Renal pelvis (tissue), 4 donors: ENCODE results near the gene LY86. TPM values are rescaled to one million over a fixed set of nuclear protein-coding genes. Genes with fewer than 3 reads are reported as not detected.

Experiments used
- DNase-seq: peaks from one replicate; pipeline ENCODE4 v3.0.0-alpha.2; 2013
- polyA plus RNA-seq, 3 donors: library from polyadenylated mRNA; unstranded; fragments of 120-200 nt; gene quantifications; one replicate each; pipeline ENCODE4 v1.2.1, GENCODE V29; 2013; ENCODE audit not compliant: insufficient read length in 3 of 3

LY86 gene
- polyA plus RNA-seq, 3 donors: 0.95 to 1.6 (median 1.1) TPM

DNA sequence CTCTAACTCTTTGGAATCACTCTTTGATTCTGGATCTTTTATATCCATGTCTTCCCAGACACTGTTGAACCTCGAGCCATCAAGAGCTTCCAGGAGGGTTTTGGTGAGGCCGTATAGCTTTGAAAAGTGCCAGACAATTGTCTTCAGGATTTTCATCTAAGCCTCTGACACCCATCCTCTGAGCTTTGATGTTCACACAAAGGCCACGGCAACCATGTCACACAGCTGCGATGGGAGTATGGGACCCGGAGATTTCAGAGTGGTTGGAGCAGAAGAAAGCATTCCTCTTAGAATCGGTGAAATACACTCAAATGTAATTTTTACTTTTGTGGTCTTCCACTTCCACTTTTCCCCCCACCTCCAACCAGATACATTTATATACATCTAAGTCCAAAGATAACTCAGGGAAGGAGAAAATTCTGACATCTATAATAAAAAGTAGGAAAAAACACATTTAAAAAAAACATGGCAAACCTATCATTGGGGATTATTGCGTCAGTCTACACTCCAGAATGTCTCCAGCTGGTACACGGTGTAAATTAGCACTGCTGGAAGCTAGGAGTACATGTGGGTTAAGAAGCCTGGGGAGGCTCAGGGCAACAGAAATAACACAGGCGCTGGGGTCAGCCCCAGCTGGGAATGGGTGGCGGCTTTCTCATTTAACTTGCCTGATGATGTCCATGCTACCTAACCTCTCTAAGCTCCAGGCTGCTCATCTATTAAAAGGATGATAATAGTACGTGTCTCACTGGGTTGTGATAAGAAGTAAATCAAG, 92.7 kb downstream of the LY86 start:
- no peak for DNase-seq

DNA sequence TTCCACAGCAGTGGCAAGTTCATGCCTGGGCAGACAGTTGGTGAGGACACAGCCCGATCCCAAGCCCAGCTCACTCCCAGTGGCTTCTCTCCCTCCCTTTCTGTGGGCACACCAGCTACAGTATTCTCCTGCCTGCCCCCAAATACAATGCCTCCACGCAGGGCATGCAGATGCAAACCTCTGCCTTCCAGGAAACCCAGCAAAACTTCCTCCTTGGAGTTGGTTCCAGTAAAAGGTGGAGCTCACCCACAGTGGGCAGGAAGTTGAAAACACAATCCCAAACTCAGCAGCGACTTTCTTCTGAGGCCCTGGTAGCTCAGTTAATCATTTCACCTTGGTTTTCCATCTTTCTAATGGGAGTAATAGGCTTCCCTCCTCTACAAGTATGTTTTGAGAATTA, 93.7 kb downstream of the LY86 start:
- DNase-seq: no peak

DNA sequence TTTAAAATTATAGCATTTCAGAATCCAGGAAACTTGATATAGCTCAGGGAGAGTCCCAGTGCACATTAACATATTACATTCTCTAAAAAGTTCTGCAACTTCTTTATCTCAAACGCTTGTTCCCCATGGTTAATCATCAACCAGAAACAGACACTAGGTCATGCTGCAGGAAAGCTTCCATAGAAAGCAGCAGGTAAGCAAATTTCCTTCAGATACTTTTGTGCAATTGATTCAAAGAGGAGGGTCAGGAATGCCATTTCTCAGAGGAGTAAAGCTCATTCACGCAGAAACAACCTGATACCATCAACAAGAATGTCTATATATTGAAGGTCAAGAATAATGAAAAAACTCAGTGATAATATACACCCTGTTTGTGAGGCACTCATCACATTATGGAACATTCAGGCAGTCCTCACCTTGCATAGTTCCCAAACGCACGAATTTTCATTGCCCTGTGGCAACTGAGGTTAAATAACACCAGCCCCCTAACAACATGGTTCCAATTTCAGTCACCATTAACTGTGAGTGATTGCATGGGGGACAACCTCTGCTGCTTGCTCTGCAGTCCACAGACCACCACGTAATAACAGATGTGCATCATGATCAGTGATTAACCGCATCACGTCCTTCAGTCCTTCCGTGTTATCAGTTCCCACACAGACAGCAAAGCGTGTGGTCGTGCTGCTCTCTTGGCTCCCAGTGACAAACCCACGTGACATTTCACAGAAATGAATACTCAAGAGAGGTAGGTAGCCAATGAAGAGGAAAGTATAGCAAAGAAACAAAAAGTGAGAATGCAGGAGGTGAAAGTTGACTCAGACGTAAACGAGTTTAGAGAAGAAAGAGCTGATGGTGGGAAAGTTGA, 95.7 kb downstream of the LY86 start:
- DNase-seq: peak; percentile 54

GRCh38 chr6:6685249-6686040, 96.9 kb downstream of the LY86 start:
- no peak for DNase-seq

GRCh38 chr6:6686176-6686575, 97.7 kb downstream of the LY86 start:
- no peak for DNase-seq

GRCh38 chr6:6686748-6687601, 98.5 kb downstream of the LY86 start:
- peak; percentile 72 for DNase-seq

DNA sequence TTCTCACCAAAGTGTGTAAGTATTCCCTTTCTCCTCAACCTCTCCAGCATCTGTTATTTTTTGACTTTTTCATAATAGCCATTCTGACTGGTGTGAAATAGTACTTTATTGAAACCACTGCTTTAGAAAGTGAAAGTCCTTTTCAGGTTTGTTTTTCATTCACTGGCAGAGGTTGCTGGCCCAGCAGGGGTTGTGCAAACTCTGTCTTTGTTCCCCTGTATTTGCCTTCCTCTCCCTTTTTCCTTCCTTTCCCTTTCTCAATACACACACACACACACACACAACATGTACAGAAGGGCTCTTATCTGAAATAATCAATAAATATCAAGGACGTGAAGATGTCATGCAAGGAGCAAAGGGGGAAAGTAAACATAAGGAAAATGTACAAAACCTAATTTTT, 99.8 kb downstream of the LY86 start:
- DNase-seq: no peak

GRCh38 chr6:6688951-6689350, 100.4 kb downstream of the LY86 start:
- DNase-seq: no peak

GRCh38 chr6:6689400-6690143, 101.1 kb downstream of the LY86 start:
- DNase-seq: no peak

DNA sequence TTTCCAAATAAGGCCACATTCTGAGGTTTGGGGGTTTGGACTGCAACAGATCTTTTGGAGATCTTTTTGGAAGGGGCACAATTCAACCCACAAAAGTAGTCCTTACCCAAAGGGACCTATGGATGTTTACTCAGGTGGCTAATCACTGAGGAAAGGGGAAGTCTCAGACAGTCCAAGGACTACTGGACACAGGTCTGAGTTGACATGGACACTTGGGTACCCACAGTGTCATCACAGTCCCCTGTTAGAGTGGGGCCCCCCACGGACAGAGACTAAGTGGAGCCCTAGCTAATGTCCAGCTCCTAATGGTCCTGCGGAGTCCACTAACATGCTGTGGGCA, 101.6 kb downstream of the LY86 start:
- no peak for DNase-seq

GRCh38 chr6:6694368-6694780, 105.9 kb downstream of the LY86 start:
- no peak for DNase-seq

DNA sequence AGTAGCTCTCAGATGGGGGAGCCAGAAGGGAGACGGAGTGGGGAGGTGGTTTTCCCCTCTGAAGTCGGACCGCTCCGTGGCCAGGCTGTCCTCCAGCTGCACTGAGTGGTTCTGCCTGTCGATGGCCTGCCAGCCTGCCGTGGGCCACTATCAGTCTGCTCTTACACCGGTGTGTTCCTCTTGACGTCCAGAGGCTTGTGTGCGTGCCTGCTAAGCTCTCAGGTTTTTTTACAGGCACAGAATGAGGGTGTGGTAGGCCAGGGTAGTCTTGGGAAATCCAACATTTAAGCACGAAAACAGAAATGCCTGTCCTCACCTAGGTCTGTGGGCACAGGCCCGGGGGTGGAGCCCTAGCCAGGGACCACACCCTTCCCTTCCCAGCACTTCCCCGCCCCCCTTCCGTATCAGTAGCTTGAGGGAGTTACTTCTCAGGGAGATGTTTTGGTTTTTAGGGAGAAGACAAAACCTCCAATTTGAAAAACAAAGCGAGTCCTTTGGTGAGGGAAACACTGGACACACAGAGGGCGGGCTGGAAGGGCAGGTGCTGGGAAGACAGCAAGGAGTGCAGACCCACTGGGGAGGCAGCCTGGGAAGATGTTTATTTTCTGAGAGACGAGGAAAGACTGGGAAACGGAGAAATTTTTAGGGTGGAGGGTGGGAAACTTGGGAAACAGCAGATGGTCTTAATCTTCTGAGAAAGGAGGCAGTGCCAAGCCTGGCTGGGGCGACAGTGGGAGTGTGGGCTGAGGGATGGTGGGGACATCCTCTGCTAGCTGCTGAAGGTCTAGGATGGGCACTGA, 106.5 kb downstream of the LY86 start:
- no peak for DNase-seq

DNA sequence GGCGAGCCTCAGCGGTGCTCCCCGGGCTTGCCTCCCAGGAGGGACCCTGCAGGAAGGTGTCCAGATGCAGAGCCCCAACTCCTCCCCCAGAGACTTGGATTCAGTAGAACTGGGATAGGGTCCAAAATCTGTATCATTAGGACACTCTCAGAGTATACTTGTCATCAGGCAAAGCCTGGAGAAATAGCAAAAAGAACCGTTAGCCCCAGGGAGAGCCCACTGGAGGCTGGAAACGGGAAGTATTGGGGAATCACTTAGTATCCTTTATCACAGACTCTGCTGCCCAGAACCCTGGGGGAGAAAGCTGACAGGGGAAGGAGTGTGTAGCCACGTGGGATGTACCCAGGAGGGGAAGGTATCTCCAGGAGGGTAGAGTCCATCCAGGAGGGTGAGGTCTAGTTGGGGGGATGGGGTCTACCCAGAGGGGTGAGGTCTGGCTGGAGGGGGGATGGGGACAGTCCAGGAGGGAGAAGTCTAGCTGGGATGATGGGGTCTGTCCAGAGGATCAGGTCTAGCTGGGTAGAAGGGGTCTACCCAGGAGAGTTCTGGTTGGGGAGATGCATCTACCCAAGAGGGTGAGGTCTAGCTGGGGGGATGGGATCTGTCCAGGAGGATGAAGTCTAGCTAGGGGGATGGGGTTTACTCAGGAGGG, 107.2 kb downstream of the LY86 start:
- no peak for DNase-seq

- DNase-seq: peak; percentile 80
Measured at GRCh38 chr6:6696867-6697531, 108.5 kb downstream of the LY86 start.

GRCh38 chr6:6697620-6698019, 109.1 kb downstream of the LY86 start:
- DNase-seq: no peak

GRCh38 chr6:6699741-6700367, 111.3 kb downstream of the LY86 start:
- peak; percentile 87 for DNase-seq

DNA sequence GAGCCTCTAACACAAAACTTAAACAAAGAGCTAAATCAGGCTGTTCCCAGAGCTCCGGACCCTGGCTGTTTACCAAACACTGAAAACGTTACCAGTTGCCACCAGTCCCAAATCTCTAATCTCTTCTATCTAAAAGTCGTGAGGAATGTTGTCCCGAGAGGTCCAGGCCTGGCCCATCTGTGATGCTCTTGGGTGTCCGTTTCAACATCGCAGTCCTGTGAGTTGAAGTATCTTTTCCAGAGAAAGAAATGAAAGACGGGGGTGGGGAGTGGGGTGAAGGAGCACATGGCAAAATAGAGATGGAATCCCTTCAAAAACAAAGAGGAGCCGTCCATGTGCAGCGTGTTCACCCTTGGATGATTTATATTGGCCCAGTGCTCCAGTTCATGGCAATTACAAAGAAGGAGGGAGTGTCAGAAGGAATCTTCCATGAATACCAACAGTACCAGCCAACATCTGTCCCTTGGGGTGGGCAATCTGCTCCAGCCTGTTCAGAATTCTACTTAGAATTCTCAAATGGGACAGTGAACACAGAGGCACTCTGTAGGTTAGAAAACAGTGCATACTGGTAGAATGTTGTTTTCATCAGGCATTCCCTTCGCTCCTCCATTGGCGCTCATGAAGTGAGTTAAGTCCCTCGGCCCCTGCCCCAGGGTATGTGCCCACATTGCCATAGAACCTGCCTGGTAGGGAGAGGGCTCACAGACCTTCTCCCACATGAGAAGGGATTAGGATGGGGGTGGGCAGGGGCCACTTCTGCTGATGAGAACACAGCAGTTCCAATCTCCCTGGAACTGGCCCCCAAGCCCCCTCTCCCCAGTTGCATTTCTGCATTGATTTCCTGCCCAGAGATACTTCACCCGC, 112.1 kb downstream of the LY86 start:
- DNase-seq: no peak
